Superior temporal gyrus (tissue), 1 donor: ENCODE data around the gene SSR2.
"Not testable (repeated sequence)": the region's sequence is repeated elsewhere in the genome, so short reads cannot be mapped to it uniquely, and the experiment has no call there.

Experiments used
- DNase-seq: peaks from one replicate; pipeline ENCODE4 v3.0.0-alpha.2; 2016; ENCODE audit errors: extremely low spot score

Gene SSR2

GRCh38 chr1:156048663-156049258 is 28.0 kb upstream of the SSR2 start:
- DNase-seq = no peak

- no peak for DNase-seq
Observed at GRCh38 chr1:156045076-156045475, 24.3 kb upstream of the SSR2 start.

- no peak for DNase-seq
Observed at GRCh38 chr1:156042828-156043227, 22.1 kb upstream of the SSR2 start.

- not testable (repeated sequence) for DNase-seq
Observed at GRCh38 chr1:156034991-156035390, 14.2 kb upstream of the SSR2 start.

- DNase-seq = no peak
Observed at GRCh38 chr1:156033011-156033410, 12.3 kb upstream of the SSR2 start.

- DNase-seq = no peak
Observed at GRCh38 chr1:156026588-156026987, 5.8 kb upstream of the SSR2 start.

GRCh38 chr1:156025876-156026275 is 5.1 kb upstream of the SSR2 start:
- DNase-seq = no peak

GRCh38 chr1:156024801-156025200 is 4.0 kb upstream of the SSR2 start:
- DNase-seq = no peak

- no peak for DNase-seq
Observed at GRCh38 chr1:156021954-156022353, 1.2 kb upstream of the SSR2 start.

GRCh38 chr1:156021093-156021428 is 310 bp upstream of the SSR2 start:
- no peak for DNase-seq

- DNase-seq = no peak
Observed at GRCh38 chr1:156019946-156020292, 832 bp downstream of the SSR2 start.

GRCh38 chr1:156014829-156015228 is 5.9 kb downstream of the SSR2 start:
- no peak for DNase-seq

- no peak for DNase-seq
Observed at GRCh38 chr1:156012051-156012817, 8.5 kb downstream of the SSR2 start.

GRCh38 chr1:156009404-156009803 is 11.3 kb downstream of the SSR2 start:
- DNase-seq = no peak

- DNase-seq = no peak
Observed at GRCh38 chr1:156006666-156007376, 13.9 kb downstream of the SSR2 start.

GRCh38 chr1:156004843-156005584 is 15.7 kb downstream of the SSR2 start:
- no peak for DNase-seq

GRCh38 chr1:156003923-156004188 is 16.9 kb downstream of the SSR2 start:
- no peak for DNase-seq

- no peak for DNase-seq
Observed at GRCh38 chr1:156002188-156002911, 18.4 kb downstream of the SSR2 start.

- no peak for DNase-seq
Observed at GRCh38 chr1:156001662-156002171, 19.0 kb downstream of the SSR2 start.

GRCh38 chr1:156001021-156001661 is 19.6 kb downstream of the SSR2 start:
- DNase-seq = no peak

- no peak for DNase-seq
Observed at GRCh38 chr1:155999964-156000363, 20.8 kb downstream of the SSR2 start.
